ENCODE data around the gene PHF21A.
"Not testable (repeated sequence)": the region's sequence is repeated elsewhere in the genome, so short reads cannot be mapped to it uniquely, and the experiment has no call there.

PHF21A gene

GRCh38 chr11:45900916-45901617, 220.2 kb downstream of the PHF21A start:
- DNase-seq: no peak

- DNase-seq: not testable (repeated sequence)
Observed at GRCh38 chr11:45900175-45900800, 221.0 kb downstream of the PHF21A start.

GRCh38 chr11:45899448-45900174, 221.6 kb downstream of the PHF21A start:
- DNase-seq: peak; percentile 93

- DNase-seq: no peak
Observed at GRCh38 chr11:45899086-45899447, 222.2 kb downstream of the PHF21A start.

GRCh38 chr11:45897556-45897955, 223.7 kb downstream of the PHF21A start:
- DNase-seq: no peak

- DNase-seq: peak; percentile 79
Observed at GRCh38 chr11:45896422-45896984, 224.8 kb downstream of the PHF21A start.

- DNase-seq: no peak
Observed at GRCh38 chr11:45895553-45896259, 225.5 kb downstream of the PHF21A start.

- DNase-seq: no peak
Observed at GRCh38 chr11:45894555-45895247, 226.6 kb downstream of the PHF21A start.

GRCh38 chr11:45892856-45893255, 228.4 kb downstream of the PHF21A start:
- DNase-seq: no peak

- DNase-seq: no peak
Observed at GRCh38 chr11:45890886-45891550, 230.2 kb downstream of the PHF21A start.

- DNase-seq: no peak
Observed at GRCh38 chr11:45889966-45890365, 231.3 kb downstream of the PHF21A start.

- no peak for DNase-seq
Observed at GRCh38 chr11:45889555-45889954, 231.7 kb downstream of the PHF21A start.

- no peak for DNase-seq
Observed at GRCh38 chr11:45887587-45887986, 233.7 kb downstream of the PHF21A start.

GRCh38 chr11:45886816-45887520, 234.3 kb downstream of the PHF21A start:
- no peak for DNase-seq

- DNase-seq: no peak
Observed at GRCh38 chr11:45885921-45886721, 235.1 kb downstream of the PHF21A start.

- peak; percentile 52 for DNase-seq
Observed at GRCh38 chr11:45885274-45885920, 235.9 kb downstream of the PHF21A start, which contains the start of gene MAPK8IP1. Gene MAPK8IP1, plus strand, starts transcription at chr11:45885651. Its CDS starts 170 bp downstream, at chr11:45885821.

- DNase-seq: no peak
Observed at GRCh38 chr11:45884596-45885185, 236.6 kb downstream of the PHF21A start.

All from NCI-H2029 (cell line).